ENCODE results near the gene TAPBPL.

TAPBPL gene

DNA sequence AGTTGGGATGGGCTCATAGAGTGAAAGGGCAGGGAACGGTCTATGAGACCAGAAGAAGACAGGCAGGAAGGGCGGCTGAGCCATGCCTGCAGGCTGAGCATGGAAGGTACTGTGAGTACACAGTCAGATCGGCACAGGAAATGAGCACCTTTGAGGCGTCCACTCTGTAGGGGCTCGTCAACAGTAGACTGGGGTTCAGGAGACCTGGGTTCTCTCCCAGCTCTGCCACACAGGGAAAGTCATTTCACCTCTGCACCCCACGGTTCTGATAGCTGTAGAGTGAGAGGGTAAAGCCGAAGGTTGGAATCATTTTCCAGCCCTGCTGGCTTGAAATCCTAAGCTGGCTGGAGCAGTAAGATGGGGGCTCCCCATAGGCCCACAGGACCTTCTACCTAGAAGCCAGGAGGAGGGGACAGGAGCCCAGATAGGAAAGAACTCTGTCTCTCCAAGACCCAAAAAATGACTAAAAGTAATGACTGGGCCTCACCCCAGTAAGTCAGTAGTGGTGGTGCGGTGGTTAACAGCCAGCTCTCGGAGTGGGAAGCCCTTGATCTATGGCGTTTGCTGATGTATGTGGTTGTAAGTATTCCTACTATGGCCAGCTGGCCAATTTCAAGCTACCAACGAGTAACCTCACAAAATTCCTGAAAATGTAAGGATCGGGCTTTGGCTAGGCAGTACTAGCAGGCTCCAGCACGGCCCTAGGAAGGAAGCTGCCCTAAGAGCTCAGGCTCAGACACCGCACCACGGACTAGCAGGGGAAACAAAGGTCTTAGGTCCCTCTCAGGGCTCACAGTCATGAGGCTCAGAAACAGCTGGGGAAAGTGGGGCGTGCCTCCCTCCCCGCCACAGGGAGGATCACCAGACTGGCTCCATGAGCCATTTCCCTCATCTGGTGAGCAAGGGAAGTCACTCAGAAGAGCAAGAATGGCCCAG, 17.4 kb upstream of the TAPBPL start:
- peak in 3 of 42 donors; percentile 20 to 40 (median 25) for DNase-seq
- intact Hi-C loops (cut with DNase I): no loop called here

DNA sequence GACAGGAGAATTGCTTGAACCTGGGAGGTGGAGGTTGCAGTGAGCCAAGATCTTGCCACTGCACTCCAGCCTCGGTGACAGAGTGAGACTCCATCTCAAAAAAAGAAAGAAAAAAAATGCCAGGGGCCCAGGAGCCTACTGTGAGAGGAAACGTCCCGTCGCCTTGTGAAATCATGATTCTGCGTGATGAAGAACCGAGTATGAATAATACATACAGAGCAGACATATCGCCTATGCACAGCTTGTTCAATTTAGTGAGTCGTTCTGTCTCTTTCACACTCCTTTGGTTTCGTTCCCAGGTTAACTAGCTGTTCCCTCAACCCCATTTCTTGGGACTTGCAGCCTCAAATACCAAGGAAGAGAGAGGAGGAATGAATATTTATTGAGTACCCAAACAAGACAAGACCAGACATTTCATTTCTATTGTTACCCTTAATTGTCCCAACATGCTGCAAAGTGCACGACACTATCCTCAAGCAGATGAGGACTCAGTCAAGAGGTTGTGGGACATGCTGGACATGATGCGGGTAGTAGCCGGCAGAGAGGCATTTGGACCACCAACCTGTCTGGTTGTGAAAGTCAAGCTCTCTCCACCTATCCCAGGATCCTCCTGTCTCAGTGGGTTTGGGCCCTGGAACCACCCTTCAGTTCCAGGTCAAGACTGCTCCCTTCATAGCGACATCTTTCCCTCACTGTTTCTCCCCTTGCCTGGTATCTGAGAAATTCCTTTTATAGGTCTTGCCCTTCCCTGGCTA, 15.7 kb upstream of the TAPBPL start:
- peak in 5 of 42 donors; percentile 3 to 26 (median 10) for DNase-seq
- intact Hi-C loops (cut with DNase I): no loop called here

DNA sequence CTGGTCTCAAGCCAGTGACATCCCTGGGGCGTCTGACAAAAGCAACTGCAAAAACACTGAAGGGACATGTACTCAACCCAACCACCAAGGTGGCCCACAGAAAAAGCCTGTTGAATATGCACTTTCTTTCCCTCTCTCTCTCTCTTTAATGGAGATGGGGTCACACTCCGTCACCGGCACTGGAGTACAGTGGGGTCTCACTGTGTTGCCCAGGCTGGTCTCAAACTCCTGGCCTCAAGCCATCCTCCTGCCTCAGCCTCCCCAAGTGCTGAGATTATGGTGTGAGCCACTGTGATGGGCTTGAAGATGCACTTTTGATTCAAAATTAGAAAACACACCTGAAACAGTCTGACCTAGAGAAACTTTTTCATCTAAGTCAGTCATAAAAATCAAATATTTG, 14.3 kb upstream of the TAPBPL start:
- DNase-seq: peak in 3 of 42 donors; percentile 2 to 14 (median 8)
- intact Hi-C loops (cut with DNase I): no loop called here

DNA sequence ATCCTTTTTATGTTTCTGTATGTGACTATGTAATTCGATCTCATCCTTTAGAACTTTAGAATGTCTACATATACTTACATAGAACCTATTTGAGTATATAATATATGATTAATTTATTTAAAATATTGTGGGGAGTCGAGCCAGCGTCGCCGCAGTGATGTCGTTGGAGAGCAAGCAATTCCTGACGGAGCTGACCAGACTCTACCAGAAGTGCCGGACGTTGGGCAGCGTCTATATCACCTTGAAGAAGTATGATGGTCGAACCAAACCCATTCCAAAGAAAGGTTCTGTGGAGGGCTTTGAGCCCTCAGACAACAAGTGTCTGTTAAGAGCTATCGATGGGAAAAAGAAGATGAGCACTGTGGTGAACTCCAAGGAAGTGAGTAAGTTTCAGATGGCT, 13.5 kb upstream of the TAPBPL start:
- intact Hi-C loops (cut with DNase I): no loop called here
- peak in 6 of 42 donors; percentile 5 to 41 (median 16) for DNase-seq

DNA sequence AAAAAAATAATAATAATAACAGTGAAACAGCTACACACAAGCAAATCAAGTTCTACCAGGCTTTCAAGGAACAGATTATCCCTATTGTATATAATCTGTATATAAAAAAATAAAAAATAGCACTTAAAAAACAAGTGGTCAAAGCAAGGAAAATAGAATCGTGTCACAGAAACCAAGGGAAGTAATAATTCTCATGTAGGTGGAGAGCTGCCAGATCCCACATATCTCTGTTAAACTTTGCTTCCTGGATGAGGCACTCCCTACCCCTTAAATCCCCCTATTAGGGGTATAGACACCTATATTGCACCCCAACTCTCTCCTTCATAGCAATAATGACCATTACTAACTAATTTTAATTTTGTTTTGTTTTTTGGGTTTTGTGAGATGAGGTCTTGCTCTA, 11.5 kb upstream of the TAPBPL start:
- intact Hi-C loops (cut with DNase I): no loop called here
- no peak for DNase-seq

DNA sequence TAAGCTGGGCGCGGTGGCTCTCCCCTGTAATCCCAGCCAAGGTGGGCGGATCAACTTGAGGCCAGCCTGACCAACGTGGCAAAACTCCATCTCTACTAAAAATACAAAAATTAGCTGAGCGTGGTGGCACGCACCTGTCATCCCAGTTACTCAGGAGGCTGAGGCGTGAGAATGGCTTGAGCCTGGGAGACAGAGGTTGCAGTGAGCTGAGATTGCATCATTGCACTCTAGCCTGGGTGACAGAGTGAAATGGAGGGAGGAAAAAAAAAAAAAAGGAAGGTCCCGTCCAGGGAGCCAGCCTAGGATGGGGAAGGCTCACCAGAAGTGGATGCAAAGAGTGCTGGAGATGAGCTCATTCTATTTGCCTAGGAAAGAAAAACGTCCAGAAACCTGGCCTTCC, 9.0 kb upstream of the TAPBPL start:
- peak in 1 of 42 donors; percentile 7 for DNase-seq
- intact Hi-C loops (cut with DNase I): no loop called here

DNA sequence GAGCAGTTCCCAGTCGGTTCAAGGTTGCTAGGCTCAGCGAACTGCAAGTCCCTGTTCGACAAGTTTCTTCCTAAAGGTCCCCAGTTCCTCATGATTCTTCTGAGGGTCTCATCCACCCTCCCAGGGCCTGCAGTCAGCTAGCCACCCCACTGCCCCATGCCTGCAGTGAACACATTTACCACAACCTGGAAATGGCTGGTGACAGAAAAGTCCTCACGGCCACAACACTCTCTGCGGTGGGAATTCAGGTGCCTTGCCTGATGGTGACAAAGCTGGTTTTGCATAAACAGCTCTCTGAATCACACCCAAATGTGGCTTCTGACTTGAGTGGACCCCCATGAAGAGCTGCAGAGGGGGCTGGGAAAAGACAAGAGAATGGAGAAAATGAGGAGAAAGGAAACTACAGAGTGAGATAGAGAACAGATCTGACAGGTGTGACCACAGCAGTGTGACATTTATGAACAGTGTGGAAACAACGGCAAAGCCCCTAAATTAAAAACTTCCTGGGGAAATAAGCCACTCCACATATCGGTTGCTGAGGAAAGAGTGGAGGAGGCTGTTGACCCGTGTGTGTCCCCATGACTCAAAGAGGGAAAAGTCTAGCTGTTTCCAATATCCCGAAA, 8.4 kb upstream of the TAPBPL start:
- intact Hi-C loops (cut with DNase I): no loop called here
- DNase-seq: no peak

DNA sequence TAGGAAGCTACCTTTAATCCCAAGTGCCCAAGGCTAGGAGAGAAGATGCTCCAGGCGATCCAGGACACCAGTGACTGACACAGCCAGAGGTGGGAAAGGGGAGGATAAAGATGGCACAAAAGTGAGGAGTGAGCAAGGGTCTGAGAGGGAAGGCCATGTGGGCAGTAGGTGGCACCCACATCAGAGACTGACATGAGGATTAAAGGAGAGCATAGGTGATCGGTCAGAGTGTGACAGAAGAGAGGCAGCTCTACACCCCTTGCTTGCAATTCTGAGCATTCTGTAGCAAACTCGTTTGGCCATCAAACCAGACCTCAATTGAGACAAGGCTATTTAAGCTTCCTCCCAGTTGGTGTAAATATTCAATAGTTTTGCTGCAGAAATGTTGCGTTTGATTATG, 7.8 kb upstream of the TAPBPL start:
- intact Hi-C loops (cut with DNase I): no loop called here
- peak in 1 of 42 donors; percentile 6 for DNase-seq

DNA sequence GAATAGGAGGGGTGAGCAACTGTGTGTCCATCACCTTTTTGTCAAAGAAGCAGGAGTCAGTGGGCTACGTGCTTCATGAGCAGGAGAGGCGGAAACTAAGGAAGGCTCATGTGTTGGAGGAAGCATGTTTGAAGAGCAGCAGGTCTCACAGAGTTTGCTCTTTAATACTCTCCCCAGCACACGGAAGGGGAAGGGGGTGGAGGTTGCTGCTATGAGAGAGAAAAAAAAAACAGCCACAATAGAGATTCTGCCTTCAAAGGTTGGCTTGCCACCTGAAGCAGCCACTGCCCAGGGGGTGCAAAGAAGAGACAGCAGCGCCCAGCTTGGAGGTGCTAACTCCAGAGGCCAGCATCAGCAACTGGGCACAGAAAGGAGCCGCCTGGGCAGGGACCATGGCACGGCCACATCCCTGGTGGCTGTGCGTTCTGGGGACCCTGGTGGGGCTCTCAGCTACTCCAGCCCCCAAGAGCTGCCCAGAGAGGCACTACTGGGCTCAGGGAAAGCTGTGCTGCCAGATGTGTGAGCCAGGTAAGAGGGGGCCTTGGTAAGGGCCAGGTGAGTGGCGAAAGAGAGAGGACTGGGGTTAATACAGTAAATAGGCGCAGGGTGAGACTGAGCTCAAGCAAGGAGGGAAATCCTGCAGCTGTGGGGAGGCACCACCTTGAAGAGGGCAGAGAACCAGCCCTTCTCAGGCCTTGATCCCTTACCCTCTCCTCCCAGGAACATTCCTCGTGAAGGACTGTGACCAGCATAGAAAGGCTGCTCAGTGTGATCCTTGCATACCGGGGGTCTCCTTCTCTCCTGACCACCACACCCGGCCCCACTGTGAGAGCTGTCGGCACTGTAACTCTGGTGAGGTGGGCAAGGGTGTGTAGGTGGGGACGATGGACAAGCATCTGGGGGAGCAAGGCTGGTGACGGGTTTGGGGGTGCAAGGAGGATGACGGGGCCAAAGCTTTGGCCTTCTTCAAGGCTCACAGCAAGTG, 6.8 kb upstream of the TAPBPL start, which contains the start of gene CD27:
CD27 (plus strand) TSS at position 252 of the 985 bp plus-strand sequence; CDS start at position 393, 141 bp downstream.
- intact Hi-C loops (cut with DNase I): no loop called here
- peak in 2 of 42 donors; percentile 7 to 22 for DNase-seq

DNA sequence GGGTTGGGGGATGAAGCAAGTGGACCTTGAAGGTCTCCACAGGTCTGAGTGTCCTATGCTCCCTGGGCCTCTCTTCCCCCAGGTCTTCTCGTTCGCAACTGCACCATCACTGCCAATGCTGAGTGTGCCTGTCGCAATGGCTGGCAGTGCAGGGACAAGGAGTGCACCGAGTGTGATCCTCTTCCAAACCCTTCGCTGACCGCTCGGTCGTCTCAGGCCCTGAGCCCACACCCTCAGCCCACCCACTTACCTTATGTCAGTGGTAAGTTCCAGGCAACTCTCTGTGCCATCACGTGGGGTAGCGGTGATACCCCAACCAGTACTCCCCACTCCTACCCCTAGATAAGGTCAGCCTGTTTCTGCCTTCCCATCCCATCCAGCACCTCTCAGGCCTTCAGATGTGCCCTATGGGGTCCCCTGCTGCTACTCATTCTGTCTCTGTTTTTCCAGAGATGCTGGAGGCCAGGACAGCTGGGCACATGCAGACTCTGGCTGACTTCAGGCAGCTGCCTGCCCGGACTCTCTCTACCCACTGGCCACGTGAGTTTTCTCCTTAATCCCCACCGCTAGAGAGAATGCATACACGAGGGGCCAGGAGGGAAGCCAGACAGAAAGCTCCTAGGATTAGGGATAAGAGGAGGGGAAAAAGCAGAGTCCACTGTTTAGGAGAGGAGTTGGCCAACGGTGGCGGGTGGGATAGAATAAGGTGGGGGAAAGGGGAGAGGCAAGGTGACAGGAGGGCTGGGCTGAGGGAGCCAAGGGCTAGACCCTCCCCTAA, 1.6 kb upstream of the TAPBPL start:
- intact Hi-C loops (cut with DNase I): no loop called here
- DNase-seq: peak in 1 of 42 donors; percentile 24

DNA sequence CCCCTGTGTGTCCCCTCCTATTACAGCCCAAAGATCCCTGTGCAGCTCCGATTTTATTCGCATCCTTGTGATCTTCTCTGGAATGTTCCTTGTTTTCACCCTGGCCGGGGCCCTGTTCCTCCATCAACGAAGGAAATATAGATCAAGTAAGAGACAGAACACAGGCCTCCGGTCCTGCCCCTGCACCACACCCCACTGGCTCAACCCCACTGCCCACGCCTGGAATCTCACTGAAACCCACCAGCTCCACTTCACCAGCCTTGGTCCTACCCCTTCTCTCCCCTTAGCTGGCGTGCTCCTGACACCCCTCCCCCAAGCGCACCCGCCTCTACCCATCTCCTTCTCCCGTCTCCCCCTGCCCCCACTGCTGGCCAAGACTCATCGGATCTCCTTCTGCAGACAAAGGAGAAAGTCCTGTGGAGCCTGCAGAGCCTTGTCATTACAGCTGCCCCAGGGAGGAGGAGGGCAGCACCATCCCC, 934 bp upstream of the TAPBPL start:
- DNase-seq: peak in 33 of 42 donors; percentile 24 to 76 (median 54)
- intact Hi-C loops (cut with DNase I): no loop called here

DNA sequence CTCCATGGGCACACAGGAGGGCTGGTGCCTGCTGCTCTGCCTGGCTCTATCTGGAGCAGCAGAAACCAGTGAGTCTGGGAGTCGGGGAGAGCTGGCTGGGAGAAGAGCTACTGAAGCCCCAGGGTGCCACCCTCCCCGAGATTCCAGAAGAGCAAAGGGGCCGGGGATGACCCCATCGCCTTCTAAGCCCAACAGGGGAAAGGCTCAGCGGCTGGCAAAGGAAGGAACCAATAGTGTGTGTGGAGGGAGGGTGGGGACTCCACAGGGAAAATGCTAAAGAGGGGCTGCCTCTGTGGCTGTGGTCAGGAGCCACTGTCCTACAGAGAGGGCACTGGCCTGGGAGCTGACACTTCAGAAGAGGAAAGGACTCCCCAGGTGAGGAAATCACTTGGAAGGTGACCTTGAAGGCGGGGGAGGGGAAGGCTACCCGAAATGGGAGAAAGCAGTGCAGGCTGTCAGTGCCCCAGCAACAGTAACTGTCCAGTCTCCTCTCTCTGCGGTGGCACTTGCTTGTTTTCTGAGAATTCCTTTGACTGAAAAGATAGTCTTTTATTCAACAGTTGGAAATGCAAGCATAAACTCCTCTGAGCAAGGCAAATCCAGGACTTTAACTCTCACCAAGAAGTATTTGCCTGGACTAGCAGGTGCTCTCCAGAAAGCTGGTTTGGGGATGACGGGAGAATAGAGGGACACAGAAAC, 552 bp downstream of the TAPBPL start:
- peak in 33 of 42 donors; percentile 16 to 72 (median 50) for DNase-seq
- intact Hi-C loops (cut with DNase I): no loop called here

DNA sequence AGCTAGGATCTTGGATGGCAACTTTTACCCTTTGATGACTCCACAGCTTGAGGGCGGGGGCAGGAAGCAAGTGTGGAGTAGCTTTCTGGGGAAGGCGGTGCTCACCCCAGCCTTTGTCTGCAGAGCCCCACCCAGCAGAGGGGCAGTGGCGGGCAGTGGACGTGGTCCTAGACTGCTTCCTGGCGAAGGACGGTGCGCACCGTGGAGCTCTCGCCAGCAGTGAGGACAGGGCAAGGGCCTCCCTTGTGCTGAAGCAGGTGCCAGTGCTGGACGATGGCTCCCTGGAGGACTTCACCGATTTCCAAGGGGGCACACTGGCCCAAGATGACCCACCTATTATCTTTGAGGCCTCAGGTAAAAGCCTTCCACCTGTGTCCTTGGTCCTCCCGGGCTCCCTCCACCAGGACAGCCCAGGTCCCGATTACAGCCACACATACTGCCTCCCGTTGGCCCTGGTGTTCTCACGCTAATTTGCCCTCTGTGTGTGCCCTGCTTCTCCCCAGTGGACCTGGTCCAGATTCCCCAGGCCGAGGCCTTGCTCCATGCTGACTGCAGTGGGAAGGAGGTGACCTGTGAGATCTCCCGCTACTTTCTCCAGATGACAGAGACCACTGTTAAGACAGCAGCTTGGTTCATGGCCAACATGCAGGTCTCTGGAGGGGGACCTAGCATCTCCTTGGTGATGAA, 1.2 kb downstream of the TAPBPL start:
- intact Hi-C loops (cut with DNase I): no loop called here
- peak in 3 of 42 donors; percentile 25 to 36 (median 26) for DNase-seq

DNA sequence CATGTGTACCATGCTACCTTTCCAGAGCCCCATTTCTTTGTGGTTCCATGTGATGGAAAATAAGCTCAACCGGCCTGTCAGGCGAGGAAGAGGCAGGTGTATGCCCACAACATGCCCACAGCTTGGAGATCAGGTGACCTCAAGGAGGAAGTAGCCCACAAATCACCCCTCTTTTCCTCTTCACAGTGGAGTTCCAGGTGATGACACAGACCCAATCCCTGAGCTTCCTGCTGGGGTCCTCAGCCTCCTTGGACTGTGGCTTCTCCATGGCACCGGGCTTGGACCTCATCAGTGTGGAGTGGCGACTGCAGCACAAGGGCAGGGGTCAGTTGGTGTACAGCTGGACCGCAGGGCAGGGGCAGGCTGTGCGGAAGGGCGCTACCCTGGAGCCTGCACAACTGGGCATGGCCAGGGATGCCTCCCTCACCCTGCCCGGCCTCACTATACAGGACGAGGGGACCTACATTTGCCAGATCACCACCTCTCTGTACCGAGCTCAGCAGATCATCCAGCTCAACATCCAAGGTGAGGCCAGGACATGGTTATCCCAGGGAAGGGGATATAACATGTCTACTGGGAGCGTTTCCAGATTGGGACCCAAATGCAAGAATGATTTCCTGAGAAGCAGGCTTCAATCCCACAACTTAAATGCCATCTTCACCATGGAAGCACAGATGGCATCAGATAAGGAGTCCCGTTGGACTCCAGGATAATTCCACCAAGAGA, 5.5 kb downstream of the TAPBPL start:
- intact Hi-C loops (cut with DNase I): no loop called here

DNA sequence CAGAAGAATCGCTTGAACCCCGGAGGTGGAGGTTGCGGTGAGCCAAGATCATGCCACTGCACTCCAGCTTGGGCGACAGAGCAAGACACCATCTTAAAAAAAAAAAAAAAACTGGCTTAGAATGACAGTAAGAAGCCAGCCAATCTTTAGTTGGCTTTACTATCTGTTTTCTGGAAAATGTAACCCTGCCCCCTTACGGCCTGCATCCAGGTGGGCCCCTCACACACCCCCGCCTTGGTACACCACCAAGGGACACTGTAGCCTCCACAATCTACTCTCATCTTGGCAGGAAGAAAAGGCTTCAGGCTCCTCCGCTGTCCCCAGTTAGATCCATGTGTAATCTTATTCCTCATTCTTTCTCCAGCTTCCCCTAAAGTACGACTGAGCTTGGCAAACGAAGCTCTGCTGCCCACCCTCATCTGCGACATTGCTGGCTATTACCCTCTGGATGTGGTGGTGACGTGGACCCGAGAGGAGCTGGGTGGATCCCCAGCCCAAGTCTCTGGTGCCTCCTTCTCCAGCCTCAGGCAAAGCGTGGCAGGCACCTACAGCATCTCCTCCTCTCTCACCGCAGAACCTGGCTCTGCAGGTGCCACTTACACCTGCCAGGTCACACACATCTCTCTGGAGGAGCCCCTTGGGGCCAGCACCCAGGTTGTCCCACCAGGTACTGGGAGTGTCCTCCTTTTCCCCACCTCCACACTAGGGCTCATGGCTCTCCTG, 6.6 kb downstream of the TAPBPL start:
- DNase-seq: peak in 1 of 42 donors; percentile 16
- intact Hi-C loops (cut with DNase I): no loop called here

More for the DNA sequence above, 5.5 kb downstream of the TAPBPL start:
- DNase-seq: peak in 1 of 42 donors; percentile 27
